ENCODE measurements around the gene CTIF. TPM values are rescaled to one million over a fixed set of nuclear protein-coding genes. Genes with fewer than 3 reads are reported as not detected.

CTIF gene
- total and polyA plus RNA-seq, 2 donors (not counting 1 experiment from before 2014, with no cell fraction given) = 27.2 to 28.1 TPM

- Histone ChIP-seq H3K79me2 (ENCODE audit: control insufficient read depth, insufficient read depth, low read length) (no peaks in the 10 kb centered on the region), H3K9me3 (ENCODE audit: control insufficient read depth, insufficient read depth, low read depth, low read length) (no peaks in the 10 kb centered on the region), H3K27me3 (ENCODE audit: control insufficient read depth, insufficient read depth, low read length) (no peaks in the 10 kb centered on the region), H2AFZ (ENCODE audit: low read length) (no peak overlapping the region), H3K4me3 (replicated peaks in 1 of 4; ENCODE audit: control extremely low read depth in 1 of 4, insufficient read depth in 1 of 4, low read depth in 3 of 4, low read length in 4 of 4) (no peak overlapping the region), H3K36me3 (ENCODE audit: control insufficient read depth, insufficient read depth, low read length) (no peaks in the 10 kb centered on the region), H3K4me1 (ENCODE audit: control insufficient read depth, extremely low read depth, insufficient read depth, low read length) (peaks cover 21% of the 10 kb centered on the region), H4K20me1 (ENCODE audit: control insufficient read depth, extremely low read depth, insufficient read depth, low read length) (no peaks in the 10 kb centered on the region), H3K9ac (ENCODE audit: insufficient read depth, low read length) (peak overlapping the region; percentile 10), H3K4me2 (ENCODE audit: extremely low read depth, insufficient read depth, low read length) (no peak overlapping the region), H3K27ac (ENCODE audit: insufficient read depth, low read length) (peak overlapping the region; percentile 39)
- DNase-seq (ENCODE audit: low read depth in 2 of 2) = no peak
- no peak for TF ChIP-seq EZH2 (IDR thresholded peaks at IDR 0.05; ENCODE audit: low read length, missing control alignments)
- no peak for TF ChIP-seq CTCF (conservative IDR thresholded peaks at IDR 0.05 in 1 of 2, IDR thresholded peaks at IDR 0.05 in 1 of 2; ENCODE audit: low read depth in 1 of 2, low read length in 2 of 2)
Observed at GRCh38 chr18:48828691-48829442, 290.0 kb downstream of the CTIF start.

DNA sequence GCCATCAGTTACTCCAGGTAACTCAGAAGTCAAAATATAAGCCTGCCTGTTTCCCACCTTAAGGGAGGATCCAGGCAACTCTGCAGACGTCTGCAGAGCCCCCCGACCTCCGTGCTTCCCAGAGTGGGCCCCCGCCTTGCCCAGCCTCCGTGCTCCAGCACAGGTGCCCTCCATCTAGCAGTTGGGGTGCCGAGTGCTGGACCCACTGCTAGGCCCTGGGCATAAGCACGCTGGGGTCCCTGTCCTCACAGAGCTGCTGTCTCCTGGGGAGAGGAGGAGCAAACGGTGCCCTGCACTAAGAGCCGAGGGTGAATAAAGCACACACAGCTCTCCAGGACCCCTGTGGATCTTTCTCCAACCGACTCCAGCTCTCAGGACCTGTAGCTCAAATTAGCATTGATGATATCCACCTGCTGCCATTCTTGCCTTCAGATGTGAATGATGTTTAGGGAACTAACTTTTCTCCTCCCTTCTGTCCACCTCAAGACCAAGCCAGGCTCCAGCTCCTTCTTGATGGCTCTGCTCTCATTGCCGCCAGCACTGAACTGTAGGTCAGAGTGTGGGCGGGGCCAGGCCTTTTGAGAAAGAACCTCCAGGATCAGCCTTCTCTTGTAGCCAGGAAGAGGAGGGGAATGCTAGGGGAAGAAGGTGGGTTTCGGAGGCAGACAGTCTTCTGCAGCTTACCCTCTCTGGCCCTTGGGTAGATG, 290.8 kb downstream of the CTIF start:
- no peak for DNase-seq (ENCODE audit: low read depth in 2 of 2)
- H3K27ac ChIP-seq (ENCODE audit: insufficient read depth, low read length) = no peak overlapping the region
- H3K4me3 ChIP-seq (replicated peaks in 1 of 4; ENCODE audit: control extremely low read depth in 1 of 4, insufficient read depth in 1 of 4, low read depth in 3 of 4, low read length in 4 of 4) = no peak overlapping the region
- H3K79me2 ChIP-seq (ENCODE audit: control insufficient read depth, insufficient read depth, low read length) = no peaks in the 10 kb centered on the region
- H2AFZ ChIP-seq (ENCODE audit: low read length) = no peak overlapping the region
- H4K20me1 ChIP-seq (ENCODE audit: control insufficient read depth, extremely low read depth, insufficient read depth, low read length) = no peaks in the 10 kb centered on the region
- H3K9me3 ChIP-seq (ENCODE audit: control insufficient read depth, insufficient read depth, low read depth, low read length) = no peaks in the 10 kb centered on the region
- TF ChIP-seq CTCF (conservative IDR thresholded peaks at IDR 0.05 in 1 of 2, IDR thresholded peaks at IDR 0.05 in 1 of 2; ENCODE audit: low read depth in 1 of 2, low read length in 2 of 2) (no peak), EZH2 (IDR thresholded peaks at IDR 0.05; ENCODE audit: low read length, missing control alignments) (no peak)
- H3K27me3 ChIP-seq (ENCODE audit: control insufficient read depth, insufficient read depth, low read length) = no peaks in the 10 kb centered on the region
- no peak overlapping the region for H3K9ac ChIP-seq (ENCODE audit: insufficient read depth, low read length)
- H3K4me1 ChIP-seq (ENCODE audit: control insufficient read depth, extremely low read depth, insufficient read depth, low read length) = peaks cover 25% of the 10 kb centered on the region
- no peaks in the 10 kb centered on the region for H3K36me3 ChIP-seq (ENCODE audit: control insufficient read depth, insufficient read depth, low read length)
- H3K4me2 ChIP-seq (ENCODE audit: extremely low read depth, insufficient read depth, low read length) = no peak overlapping the region

GRCh38 chr18:48831113-48831759, 292.4 kb downstream of the CTIF start:
- Histone ChIP-seq H3K9me3 (ENCODE audit: control insufficient read depth, insufficient read depth, low read depth, low read length) (no peaks in the 10 kb centered on the region), H3K9ac (ENCODE audit: insufficient read depth, low read length) (no peak overlapping the region), H2AFZ (ENCODE audit: low read length) (no peak overlapping the region), H3K4me1 (ENCODE audit: control insufficient read depth, extremely low read depth, insufficient read depth, low read length) (peaks cover 28% of the 10 kb centered on the region), H3K27me3 (ENCODE audit: control insufficient read depth, insufficient read depth, low read length) (no peaks in the 10 kb centered on the region), H3K4me2 (ENCODE audit: extremely low read depth, insufficient read depth, low read length) (no peak overlapping the region), H3K79me2 (ENCODE audit: control insufficient read depth, insufficient read depth, low read length) (no peaks in the 10 kb centered on the region), H3K4me3 (replicated peaks in 1 of 4; ENCODE audit: control extremely low read depth in 1 of 4, insufficient read depth in 1 of 4, low read depth in 3 of 4, low read length in 4 of 4) (no peak overlapping the region), H4K20me1 (ENCODE audit: control insufficient read depth, extremely low read depth, insufficient read depth, low read length) (no peaks in the 10 kb centered on the region), H3K27ac (ENCODE audit: insufficient read depth, low read length) (no peak overlapping the region), H3K36me3 (ENCODE audit: control insufficient read depth, insufficient read depth, low read length) (no peaks in the 10 kb centered on the region)
- no peak for TF ChIP-seq CTCF (conservative IDR thresholded peaks at IDR 0.05 in 1 of 2, IDR thresholded peaks at IDR 0.05 in 1 of 2; ENCODE audit: low read depth in 1 of 2, low read length in 2 of 2)
- no peak for TF ChIP-seq EZH2 (IDR thresholded peaks at IDR 0.05; ENCODE audit: low read length, missing control alignments)
- DNase-seq (ENCODE audit: low read depth in 2 of 2) = no peak
